Nephron progenitor cell (in vitro differentiated cells): ENCODE measurements around the gene CUL2.

ENCODE experiments used
- DNase-seq: peaks from one replicate; pipeline ENCODE4 v3.0.0; 2021
- H3K27ac Mint-ChIP-seq: 2 replicates; pipeline ENCODE4 v1.8.0; 2021; ENCODE audit warnings: mild to moderate bottlenecking, moderate library complexity, mixed read lengths
- H3K27me3 Mint-ChIP-seq: 2 replicates; pipeline ENCODE4 v1.8.0; 2021; ENCODE audit warnings: mild to moderate bottlenecking, low read depth, mixed read lengths; ENCODE audit not compliant: poor library complexity
- H3K36me3 Mint-ChIP-seq: 2 replicates; pipeline ENCODE4 v1.8.0; 2021; ENCODE audit warnings: low read depth, mixed read lengths
- H3K4me1 Mint-ChIP-seq: 2 replicates; pipeline ENCODE4 v1.8.0; 2021; ENCODE audit warnings: mixed read lengths
- H3K4me3 Mint-ChIP-seq: 2 replicates; pipeline ENCODE4 v1.8.0; 2021; ENCODE audit warnings: mild to moderate bottlenecking, moderate library complexity, mixed read lengths
- H3K9me3 Mint-ChIP-seq: 2 replicates; pipeline ENCODE4 v1.8.0; 2021; ENCODE audit warnings: mild to moderate bottlenecking, moderate library complexity, mixed read lengths
- CTCF ChIP-seq: fragments of 200-600 bp; sonication (generic); IDR thresholded peaks from 2 replicates; pipeline ENCODE4 v1.5.0; 2021; ENCODE audit warnings: antibody characterized with exemption

CUL2 gene

GRCh38 chr10:35090162-35090954 is at the start of gene CUL2:
TSS of gene CUL2 (minus strand) at chr10:35090341. CDS start at chr10:35071317, 19,024 bp downstream.
- H3K27ac Mint-ChIP-seq: peak within 1 kb of the TSS; percentile 95
- no peak for TF ChIP-seq CTCF
- H3K36me3 Mint-ChIP-seq: peaks cover 38% of the 10 kb centered on the region
- peak within 1 kb of the TSS; percentile 93 for H3K4me3 Mint-ChIP-seq
- H3K4me1 Mint-ChIP-seq: peaks cover 36% of the 10 kb centered on the region
- H3K9me3 Mint-ChIP-seq: peaks cover 36% of the 10 kb centered on the region
- peak; percentile 87 for DNase-seq
- H3K27me3 Mint-ChIP-seq: peaks cover 6% of the 10 kb centered on the region

DNA sequence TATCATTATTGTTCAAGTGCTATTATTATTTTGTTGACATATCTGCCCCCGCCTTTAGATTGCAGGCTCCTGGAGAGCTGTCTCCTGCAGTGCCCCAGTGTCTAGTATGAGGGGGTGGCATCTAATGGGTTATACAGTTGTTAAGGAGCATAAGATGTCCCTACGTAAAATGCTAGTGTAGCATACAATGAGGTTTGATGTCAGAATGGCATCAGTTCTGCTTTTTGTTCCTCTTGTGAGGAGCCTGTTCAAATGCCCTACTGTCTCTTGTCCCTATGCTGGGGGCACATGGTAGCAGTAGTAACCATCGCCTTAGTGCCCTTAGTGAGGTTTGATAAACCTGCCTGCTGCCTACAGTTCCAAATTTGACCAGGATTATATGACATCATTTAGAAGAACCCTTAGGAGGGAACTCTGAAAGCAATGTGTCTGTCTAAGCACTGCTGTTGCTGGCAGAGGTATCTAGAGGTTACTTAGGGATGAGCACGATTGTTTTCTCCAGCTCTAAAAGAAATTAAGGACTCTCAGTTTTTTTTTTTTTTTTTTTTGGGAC is 46.2 kb upstream of the CUL2 start:
- no peak for TF ChIP-seq CTCF

GRCh38 chr10:35135861-35136260 is 45.7 kb upstream of the CUL2 start:
- Mint-ChIP-seq H3K9me3 (no peaks in the 10 kb centered on the region), H3K27me3 (no peaks in the 10 kb centered on the region), H3K36me3 (no peaks in the 10 kb centered on the region), H3K4me1 (no peaks in the 10 kb centered on the region), H3K4me3 (no peak overlapping the region), H3K27ac (no peak overlapping the region)
- no peak for TF ChIP-seq CTCF
- DNase-seq: no peak

More for the DNA sequence above, 46.2 kb upstream of the CUL2 start:
- Mint-ChIP-seq H3K9me3 (no peaks in the 10 kb centered on the region), H3K27ac (no peak overlapping the region), H3K36me3 (no peaks in the 10 kb centered on the region), H3K4me3 (no peak overlapping the region), H3K4me1 (no peaks in the 10 kb centered on the region), H3K27me3 (no peaks in the 10 kb centered on the region)
- DNase-seq: no peak

DNA sequence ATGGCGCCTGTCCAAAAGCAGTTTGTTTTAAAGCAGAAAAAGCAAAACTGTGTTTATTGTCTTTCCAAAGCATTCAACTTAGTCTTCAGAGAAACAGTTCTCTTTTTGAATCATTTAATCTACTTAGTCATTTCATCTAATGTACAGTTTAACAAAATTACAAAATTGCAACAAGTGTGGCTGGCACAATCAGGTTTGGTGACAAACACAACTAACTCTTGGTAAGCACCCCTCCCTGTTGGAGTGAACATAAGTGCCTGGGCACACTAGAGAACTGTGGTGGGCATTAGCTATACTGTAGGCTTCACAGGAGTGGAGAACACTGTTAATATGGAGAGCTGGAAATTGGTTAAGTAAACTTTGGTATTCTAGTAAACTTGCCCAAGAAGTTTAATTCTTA is 43.4 kb upstream of the CUL2 start:
- no peak for DNase-seq
- Mint-ChIP-seq H3K27me3 (no peaks in the 10 kb centered on the region), H3K9me3 (no peaks in the 10 kb centered on the region), H3K4me3 (no peak overlapping the region), H3K36me3 (peaks cover 10% of the 10 kb centered on the region), H3K27ac (no peak overlapping the region), H3K4me1 (peaks cover 9% of the 10 kb centered on the region)
- TF ChIP-seq CTCF: no peak

DNA sequence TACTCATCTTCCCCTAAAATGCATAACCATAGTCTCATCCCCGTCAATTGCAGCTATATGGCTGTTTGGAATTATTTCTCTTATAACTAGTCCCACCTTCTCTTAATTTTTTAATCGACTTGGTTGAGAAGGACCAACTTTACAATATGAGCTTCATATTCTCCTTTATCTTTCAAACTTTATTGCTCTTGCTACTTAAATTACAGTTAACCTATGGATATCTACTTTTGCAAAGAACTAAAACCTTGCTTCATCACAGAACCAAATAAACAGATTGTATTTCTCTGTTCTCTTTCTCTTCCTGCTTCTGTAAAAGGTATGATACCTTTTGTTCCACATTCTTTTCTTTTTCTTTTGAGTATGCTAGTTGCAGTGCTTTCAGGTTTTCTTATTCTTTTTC is 42.6 kb upstream of the CUL2 start:
- TF ChIP-seq CTCF: no peak
- peaks cover 15% of the 10 kb centered on the region for H3K4me1 Mint-ChIP-seq
- H3K27me3 Mint-ChIP-seq: no peaks in the 10 kb centered on the region
- H3K4me3 Mint-ChIP-seq: no peak overlapping the region
- H3K36me3 Mint-ChIP-seq: peaks cover 14% of the 10 kb centered on the region
- no peak overlapping the region for H3K27ac Mint-ChIP-seq
- no peak for DNase-seq
- no peaks in the 10 kb centered on the region for H3K9me3 Mint-ChIP-seq

DNA sequence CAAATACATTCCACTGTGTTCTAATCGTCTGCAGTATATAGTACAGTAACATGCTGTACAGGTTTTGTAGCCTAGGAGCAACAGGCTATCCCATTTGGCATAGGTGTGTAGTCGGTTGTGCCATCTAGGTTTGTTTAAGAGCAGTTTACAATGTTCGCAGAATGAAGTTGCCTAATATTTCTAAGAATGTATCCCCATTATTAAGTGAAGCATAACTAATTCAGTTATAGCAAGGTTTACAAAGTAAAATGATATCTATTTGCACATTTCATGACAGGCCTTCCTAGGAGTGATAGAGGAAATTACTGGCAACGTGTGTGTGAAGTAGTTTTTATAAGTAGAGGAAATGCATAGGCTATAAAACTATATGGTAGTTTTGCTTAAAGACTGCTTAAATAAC is 40.5 kb upstream of the CUL2 start:
- Mint-ChIP-seq H3K27me3 (peaks cover 3% of the 10 kb centered on the region), H3K4me3 (no peak overlapping the region), H3K9me3 (no peaks in the 10 kb centered on the region), H3K36me3 (peaks cover 14% of the 10 kb centered on the region), H3K4me1 (peaks cover 18% of the 10 kb centered on the region), H3K27ac (no peak overlapping the region)
- DNase-seq: no peak
- TF ChIP-seq CTCF: no peak
